Measurements from ENCODE around the gene ALPG. TPM values are rescaled to one million over a fixed set of nuclear protein-coding genes. Genes with fewer than 3 reads are reported as not detected.
"Not testable (repeated sequence)": the region's sequence is repeated elsewhere in the genome, so short reads cannot be mapped to it uniquely, and the experiment has no call there.

Gene ALPG
- not detected for total RNA-seq

DNA sequence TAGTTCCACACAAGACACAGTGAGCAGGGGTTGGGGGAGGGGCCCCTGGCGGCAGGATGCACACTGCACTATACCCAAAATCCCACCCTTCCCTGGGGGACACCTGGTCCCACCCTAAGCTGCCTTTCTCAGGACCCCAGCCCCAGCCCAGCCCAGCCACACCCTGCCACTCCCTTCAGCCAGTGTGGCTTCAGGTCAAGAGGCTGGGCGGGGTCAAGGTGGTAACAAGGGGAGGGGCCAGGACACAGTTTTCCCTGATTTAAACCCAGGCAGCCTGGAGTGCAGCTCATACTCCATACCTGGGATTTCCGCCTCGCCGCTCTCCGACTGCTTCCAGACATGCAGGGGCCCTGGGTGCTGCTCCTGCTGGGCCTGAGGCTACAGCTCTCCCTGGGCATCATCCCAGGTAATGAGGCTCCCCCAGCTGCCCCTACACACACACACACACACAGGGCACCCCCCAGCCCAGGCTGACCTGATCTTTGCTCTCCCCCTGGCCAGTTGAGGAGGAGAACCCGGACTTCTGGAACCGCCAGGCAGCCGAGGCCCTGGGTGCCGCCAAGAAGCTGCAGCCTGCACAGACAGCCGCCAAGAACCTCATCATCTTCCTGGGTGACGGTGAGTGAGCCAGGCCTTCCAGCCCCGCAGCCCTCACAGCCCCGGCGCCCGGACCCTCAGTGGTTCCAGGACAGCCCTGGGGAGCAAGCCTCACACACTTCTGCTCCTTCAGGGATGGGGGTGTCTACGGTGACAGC lies at the start of gene ALPG:
Gene ALPG, plus strand, starts transcription at position 289 of the 755 bp plus-strand sequence. Its CDS starts 51 bp downstream, at position 340.
- ChIA-PET POLR2A (no interaction called here), CTCF (interaction anchor here (1.1 kb wide), 1 partner anchor 33 kb away, joined by 4 read pairs; no protein-coding TSS in a partner anchor)
- Mint-ChIP-seq H3K9me3 (no peaks in the 10 kb centered on the region), H3K27me3 (peaks cover 3% of the 10 kb centered on the region), H3K36me3 (ENCODE audit: low read depth) (no peaks in the 10 kb centered on the region), H3K4me1 (ENCODE audit: low read depth) (no peaks in the 10 kb centered on the region), H3K27ac (no peak within 1 kb of the TSS), H3K4me3 (no peak within 1 kb of the TSS)
- no peak for DNase-seq
- intact Hi-C loops (cut with micrococcal nuclease), result no loop called here
- TF ChIP-seq CTCF (IDR thresholded peaks at IDR 0.05), result no peak
- ATAC-seq, result no peak

- POLR2A ChIA-PET, result no interaction called here
- CTCF ChIA-PET, result no interaction called here
Measured at GRCh38 chr2:232361646-232362045, 45.0 kb upstream of the ALPG start.

GRCh38 chr2:232362174-232362900 lies 44.3 kb upstream of the ALPG start:
- DNase-seq (no peak), ATAC-seq (no peak)
- Mint-ChIP-seq H3K36me3 (ENCODE audit: low read depth) (no peaks in the 10 kb centered on the region), H3K4me3 (no peak overlapping the region), H3K27ac (no peak overlapping the region), H3K9me3 (no peaks in the 10 kb centered on the region), H3K4me1 (ENCODE audit: low read depth) (peaks cover 24% of the 10 kb centered on the region), H3K27me3 (no peaks in the 10 kb centered on the region)
- CTCF ChIA-PET, result no interaction called here
- POLR2A ChIA-PET, result no interaction called here
- TF ChIP-seq CTCF (IDR thresholded peaks at IDR 0.05), result no peak
- intact Hi-C loops (cut with micrococcal nuclease), result no loop called here

More at GRCh38 chr2:232361646-232362045, 45.0 kb upstream of the ALPG start:
- Mint-ChIP-seq H3K9me3 (no peaks in the 10 kb centered on the region), H3K4me3 (no peak overlapping the region), H3K4me1 (ENCODE audit: low read depth) (peaks cover 24% of the 10 kb centered on the region), H3K36me3 (ENCODE audit: low read depth) (no peaks in the 10 kb centered on the region), H3K27ac (no peak overlapping the region), H3K27me3 (no peaks in the 10 kb centered on the region)
- intact Hi-C loops (cut with micrococcal nuclease), result no loop called here
- ATAC-seq (no peak), DNase-seq (no peak)
- TF ChIP-seq CTCF (IDR thresholded peaks at IDR 0.05), result no peak

GRCh38 chr2:232363064-232363783 lies 43.4 kb upstream of the ALPG start:
- POLR2A ChIA-PET; ATAC-seq; H3K27me3 Mint-ChIP-seq; DNase-seq; intact Hi-C loops (cut with micrococcal nuclease); H3K36me3 Mint-ChIP-seq (ENCODE audit: low read depth); H3K9me3 Mint-ChIP-seq: not testable (repeated sequence)
- Mint-ChIP-seq H3K4me3 (peak overlapping the region; percentile 65), H3K4me1 (ENCODE audit: low read depth) (peaks cover 24% of the 10 kb centered on the region), H3K27ac (peak overlapping the region; percentile 69)
- CTCF ChIA-PET, result interaction anchor here (1.9 kb wide), 1 partner anchor 9 kb away, joined by 6 read pairs; no protein-coding TSS in a partner anchor

GRCh38 chr2:232363784-232364615 lies 42.6 kb upstream of the ALPG start:
- Mint-ChIP-seq H3K4me3 (peak overlapping the region; percentile 65), H3K9me3 (no peaks in the 10 kb centered on the region), H3K27ac (peak overlapping the region; percentile 69), H3K27me3 (no peaks in the 10 kb centered on the region), H3K36me3 (ENCODE audit: low read depth) (no peaks in the 10 kb centered on the region), H3K4me1 (ENCODE audit: low read depth) (peaks cover 24% of the 10 kb centered on the region)
- ATAC-seq (peak; percentile 57), DNase-seq (peak; percentile 39)
- ChIA-PET POLR2A (no interaction called here), CTCF (interaction anchor here (1.9 kb wide), 1 partner anchor 8 kb away, joined by 6 read pairs; no protein-coding TSS in a partner anchor)
- intact Hi-C loops (cut with micrococcal nuclease), result no loop called here
- TF ChIP-seq CTCF (IDR thresholded peaks at IDR 0.05), result no peak

- H3K9me3 Mint-ChIP-seq; H3K36me3 Mint-ChIP-seq (ENCODE audit: low read depth); DNase-seq; H3K27me3 Mint-ChIP-seq; H3K27ac Mint-ChIP-seq; intact Hi-C loops (cut with micrococcal nuclease); POLR2A ChIA-PET; H3K4me3 Mint-ChIP-seq; ATAC-seq: not testable (repeated sequence)
- CTCF ChIA-PET, result interaction anchor here (1.9 kb wide), 1 partner anchor 7 kb away, joined by 6 read pairs; no protein-coding TSS in a partner anchor
- H3K4me1 Mint-ChIP-seq (ENCODE audit: low read depth), result peaks cover 24% of the 10 kb centered on the region
Measured at GRCh38 chr2:232364806-232365594, 41.6 kb upstream of the ALPG start.
